Measurements from ENCODE around the gene MOSPD2. TPM values are rescaled to one million over a fixed set of nuclear protein-coding genes. Genes with fewer than 3 reads are reported as not detected.

MOSPD2 gene
- total RNA-seq, 1 experiment from 2014 or later: 25.1 TPM

Other genes starting within 250 kb of the MOSPD2 start
- 13.1 and 16.2 TPM in 2 replicates for gene FANCB, start 352 bp upstream of the MOSPD2 start, total RNA-seq (2014; rRNA removed; shearing (Covaris generic))

Data from RPMI7951 (cell line).